Esophagus muscularis mucosa (tissue), 3 donors: Measurements from ENCODE around the gene RXRB.

Experiments
- CTCF ChIP-seq, 3 experiments: fragments of 200-600 bp in 2 of 3; fragments of 450-650 bp in 1 of 3; sonication (generic) in 2 of 3; IDR thresholded peaks; one replicate each; pipeline ENCODE4 v1.5.1; 2017 to 2019; ENCODE audit warnings: antibody characterized with exemption in 3 of 3, mild to moderate bottlenecking in 2 of 3, moderate library complexity in 1 of 3
- POLR2A ChIP-seq: fragments of 450-650 bp; IDR thresholded peaks from one replicate; pipeline ENCODE4 v1.6.1; 2017; ENCODE audit warnings: antibody characterized with exemption, moderate library complexity, mild to moderate bottlenecking, low read depth
- POLR2AphosphoS5 ChIP-seq, 2 donors: sonication (generic); formaldehyde crosslinking; IDR thresholded peaks; one replicate each; pipeline ENCODE4 v1.6.1; 2017; ENCODE audit warnings: antibody characterized with exemption in 2 of 2

GRCh38 chr6:33187809-33188208 is 12.7 kb downstream of the RXRB start:
- TF ChIP-seq CTCF (IDR thresholded peaks at IDR 0.05) = no peak
- no peak for TF ChIP-seq POLR2A
- TF ChIP-seq POLR2AphosphoS5 (IDR thresholded peaks at IDR 0.05) = no peak
